GM19035 (cell line): ENCODE data around the gene NT5C.

Source experiments
- ATAC-seq: cut with Tn5 transposase; IDR thresholded peaks from one replicate; pipeline ENCODE4 v1.9.1; 2021; ENCODE audit not compliant: unreplicated experiment

The NT5C gene

DNA sequence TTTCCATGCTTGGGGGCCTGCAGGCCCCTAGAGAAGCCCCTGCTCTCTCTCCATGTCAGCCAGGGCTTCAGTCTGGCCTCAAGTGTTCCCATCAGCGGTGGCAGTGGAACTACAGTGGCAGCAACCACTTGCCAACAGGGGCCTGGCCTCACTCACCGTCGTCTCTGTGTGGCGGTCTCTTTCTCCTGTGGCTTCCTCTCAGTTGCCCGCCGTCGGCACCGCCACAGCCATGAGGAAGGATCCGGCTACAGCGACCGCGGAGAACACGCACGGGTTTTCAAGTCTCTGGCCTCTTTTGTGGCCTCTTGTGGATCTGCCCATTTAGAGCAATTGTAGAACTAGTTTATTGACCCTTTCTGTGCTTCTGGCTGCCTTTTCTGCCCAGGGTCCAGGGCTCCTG, 13.2 kb downstream of the NT5C start:
- ATAC-seq: no peak

- no peak for ATAC-seq
Measured at GRCh38 chr17:75116737-75117136, 14.8 kb downstream of the NT5C start.

DNA sequence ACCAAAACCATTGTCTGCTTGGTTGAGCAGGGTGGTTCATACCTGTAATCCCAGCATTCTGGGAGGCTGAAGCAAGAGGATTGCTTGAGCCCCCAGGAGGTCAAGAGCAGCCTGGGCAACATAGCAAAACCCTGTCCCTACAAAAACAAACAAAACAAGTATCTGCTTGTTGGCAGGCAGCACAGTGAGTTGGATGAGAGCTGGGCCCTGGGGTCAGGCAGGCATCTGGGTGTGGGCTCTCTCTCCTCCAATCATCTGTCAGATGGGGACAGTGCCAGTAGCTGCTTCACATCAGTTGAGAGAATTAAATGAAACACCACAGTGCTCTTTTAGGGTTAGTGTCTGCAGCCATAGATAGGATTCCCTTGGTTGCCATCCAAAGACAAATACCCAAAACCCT, 16.0 kb downstream of the NT5C start:
- ATAC-seq: no peak

DNA sequence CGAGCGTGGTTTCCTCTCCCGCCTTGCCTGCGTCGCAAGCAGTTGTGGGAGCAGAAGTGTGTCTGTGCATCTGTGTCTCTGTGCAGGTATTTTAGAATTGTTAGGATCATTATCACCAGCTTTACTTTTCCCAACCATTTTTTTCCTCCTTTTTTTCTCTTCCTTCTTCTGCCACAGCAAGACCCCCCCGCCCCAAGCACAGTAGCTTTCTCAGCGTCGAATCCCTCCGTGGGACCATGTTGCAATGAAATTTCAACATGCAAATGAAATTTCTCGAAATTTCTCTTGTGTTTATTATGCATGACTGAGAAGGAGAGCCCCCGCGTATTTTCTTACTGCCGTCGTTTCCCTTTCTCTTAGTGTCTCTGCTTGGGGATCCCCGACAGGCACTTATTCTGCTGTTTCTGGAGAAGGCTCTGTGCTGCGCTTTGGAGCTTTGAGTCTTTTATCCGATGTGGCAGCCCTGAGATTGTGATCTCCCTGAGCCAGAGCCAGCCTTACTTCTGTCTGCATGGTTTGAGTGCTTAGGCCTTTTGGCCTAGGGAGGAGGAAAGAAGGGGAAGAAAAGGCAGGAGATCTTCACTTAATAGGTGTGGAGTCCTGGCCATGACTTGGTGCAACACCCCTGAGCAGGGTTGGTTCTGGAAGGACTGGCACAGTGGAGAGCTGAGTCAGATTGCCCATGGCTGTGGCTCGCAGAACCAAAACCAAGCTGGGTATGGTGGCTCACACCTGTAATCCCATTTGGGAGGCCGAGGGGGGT, 16.8 kb downstream of the NT5C start:
- ATAC-seq: no peak

DNA sequence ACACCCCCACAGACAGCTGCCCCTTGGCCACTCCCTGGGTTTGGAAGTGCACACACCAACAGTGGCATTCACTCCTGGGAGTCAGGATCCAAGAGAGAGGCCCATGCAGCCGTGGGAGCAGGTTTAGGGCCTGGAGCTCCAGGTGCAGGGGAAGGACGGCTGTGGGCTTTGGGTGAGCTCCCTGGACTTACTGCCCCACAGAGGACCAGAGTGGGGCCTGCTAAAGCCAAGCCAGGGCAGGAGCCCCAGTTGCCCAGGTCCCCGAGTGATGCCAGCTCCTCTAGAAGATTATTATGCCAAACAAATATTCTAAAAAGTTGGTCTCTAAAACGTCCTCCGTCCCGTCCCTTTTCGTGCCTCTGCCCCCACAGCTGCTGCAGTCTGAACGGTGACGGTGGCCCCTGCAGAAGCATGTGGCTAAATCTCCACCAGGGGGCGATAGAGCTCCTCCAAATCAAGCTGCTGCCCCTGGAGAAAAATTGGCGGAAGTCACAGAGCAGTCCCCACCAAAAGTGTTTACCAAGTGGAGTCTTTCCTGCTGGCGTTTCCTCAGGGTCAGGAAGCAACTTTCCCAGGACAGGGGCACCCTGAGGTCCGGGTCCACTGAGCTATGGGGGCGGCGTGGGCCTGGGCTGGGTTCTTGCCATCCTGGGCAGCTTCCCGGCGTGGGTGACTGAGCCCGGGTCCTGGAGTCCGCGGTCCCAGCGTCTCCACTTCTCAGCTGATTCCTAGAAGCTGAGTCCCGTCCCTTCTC, 17.6 kb downstream of the NT5C start:
- peak; percentile 57 for ATAC-seq

DNA sequence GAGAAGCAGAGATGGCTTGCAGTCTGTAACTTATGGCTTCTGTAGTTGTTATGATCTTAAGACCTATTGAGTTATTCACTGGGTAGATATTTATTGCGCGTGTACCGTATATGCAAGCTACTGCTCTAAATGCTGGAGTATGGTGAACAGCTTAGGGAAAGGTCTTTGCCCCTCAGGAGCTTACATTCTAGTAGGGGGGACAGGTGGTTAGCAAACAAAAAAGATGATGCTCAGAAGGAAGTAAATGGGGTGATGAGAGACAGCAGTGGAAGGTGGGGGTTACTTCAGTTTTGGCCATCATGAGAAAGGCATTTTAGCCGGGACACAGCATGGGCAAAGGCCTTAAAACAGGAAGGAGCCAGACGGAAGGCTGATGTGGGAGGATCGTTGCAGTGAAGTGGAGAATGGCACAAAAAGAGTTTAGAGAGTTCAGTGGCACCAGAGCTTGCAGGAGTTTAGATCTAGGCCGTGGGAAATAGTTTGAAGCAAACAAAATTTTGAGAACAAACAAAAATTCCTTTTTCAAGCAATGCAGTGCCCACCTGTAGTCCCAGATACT, 19.7 kb downstream of the NT5C start:
- no peak for ATAC-seq

DNA sequence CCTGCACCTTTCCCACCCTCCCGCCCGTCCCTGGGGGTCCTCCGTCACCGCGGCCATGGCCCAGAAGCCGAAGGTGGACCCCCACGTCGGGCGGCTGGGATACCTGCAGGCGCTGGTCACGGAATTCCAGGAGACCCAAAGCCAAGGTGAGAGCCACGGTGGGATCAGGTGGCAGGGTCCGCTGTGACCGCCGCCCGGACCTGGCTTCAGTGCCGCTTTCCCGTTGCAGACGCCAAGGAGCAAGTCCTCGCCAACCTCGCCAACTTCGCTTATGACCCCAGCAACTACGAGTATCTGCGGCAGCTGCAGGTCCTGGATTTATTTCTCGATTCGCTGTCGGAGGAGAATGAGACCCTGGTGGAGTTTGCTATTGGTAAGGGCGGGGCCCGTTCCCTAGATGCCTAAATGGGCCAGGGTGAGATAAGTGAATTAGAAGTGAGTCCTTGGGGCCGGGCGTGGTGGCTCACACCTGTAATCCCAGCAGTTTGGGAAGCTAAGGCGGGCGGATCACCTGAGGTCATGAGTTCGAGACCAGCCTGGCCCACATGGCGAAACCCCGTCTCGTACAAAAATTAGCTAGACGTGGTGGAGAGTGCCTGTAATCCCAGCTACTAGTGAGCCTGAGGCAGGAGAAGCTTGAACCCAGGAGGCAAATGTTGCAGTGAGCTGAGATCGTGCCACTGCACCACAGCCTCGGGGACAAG, 21.2 kb downstream of the NT5C start:
- ATAC-seq: no peak

DNA sequence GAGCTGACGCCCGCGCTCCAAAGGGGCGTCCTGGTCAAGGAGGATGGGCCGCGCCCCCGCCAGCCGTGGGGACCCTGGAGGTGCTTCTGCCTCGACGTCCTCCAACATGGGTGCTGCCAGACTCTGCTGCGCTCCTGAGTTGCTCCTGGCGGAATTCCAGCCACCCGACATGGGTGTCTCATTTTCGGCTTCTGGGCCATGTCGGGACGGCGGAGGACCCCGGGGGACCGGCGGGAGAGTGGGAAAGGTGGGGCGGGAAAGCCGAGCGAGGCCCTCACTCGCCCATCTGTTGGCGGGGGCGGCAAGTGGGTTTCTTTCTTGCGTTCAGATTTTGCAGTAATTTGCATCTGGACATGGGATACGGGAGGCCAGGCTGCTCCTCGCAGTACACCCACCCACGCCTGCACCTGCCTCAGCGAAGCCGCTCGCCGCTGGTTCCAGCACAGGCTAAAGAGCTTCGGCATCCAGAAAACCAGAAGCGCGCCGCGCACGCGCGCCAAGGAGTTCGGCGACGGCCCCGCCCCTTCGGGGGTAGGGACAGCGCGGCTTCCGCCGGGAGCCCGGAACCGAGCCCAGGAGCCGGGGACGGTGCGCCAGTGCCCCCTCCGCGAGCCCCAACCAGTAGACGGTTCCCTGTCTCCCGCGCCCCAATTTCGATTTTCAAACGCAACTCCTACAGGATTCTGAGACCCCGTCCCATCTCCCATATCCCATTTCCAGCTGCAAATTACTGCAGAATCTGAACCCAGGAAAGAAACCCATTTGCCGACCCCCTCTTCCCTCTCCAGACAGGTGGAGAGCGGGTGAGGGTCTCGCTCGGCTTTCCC, 21.9 kb downstream of the NT5C start, which contains the start of gene ARMC7:
ARMC7 (plus strand) TSS at position 563 of the 827 bp plus-strand sequence. CDS start 320 bp downstream, outside the sequence.
- ATAC-seq: peak; percentile 71

DNA sequence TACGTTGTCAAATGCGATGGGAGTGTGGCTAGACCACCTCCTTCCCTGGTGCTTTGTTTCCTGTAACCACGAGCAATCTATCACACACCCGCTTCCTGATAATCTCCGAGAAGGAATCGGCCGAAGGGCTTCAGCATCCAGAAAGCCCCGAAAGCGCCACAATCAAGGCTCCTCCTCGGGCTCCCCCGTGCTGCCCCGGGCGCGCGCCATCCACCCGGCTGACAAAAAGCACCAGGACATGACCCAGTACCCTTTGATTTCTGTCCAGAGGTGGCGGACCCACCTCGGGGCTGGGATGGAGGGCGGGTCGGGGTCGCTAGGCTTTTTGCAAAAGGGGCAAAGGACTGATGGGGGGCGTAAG, 22.5 kb downstream of the NT5C start:
- no peak for ATAC-seq

GRCh38 chr17:75108193-75108592, 23.3 kb downstream of the NT5C start:
- no peak for ATAC-seq

GRCh38 chr17:75105126-75106080, 26.1 kb downstream of the NT5C start:
- no peak for ATAC-seq

DNA sequence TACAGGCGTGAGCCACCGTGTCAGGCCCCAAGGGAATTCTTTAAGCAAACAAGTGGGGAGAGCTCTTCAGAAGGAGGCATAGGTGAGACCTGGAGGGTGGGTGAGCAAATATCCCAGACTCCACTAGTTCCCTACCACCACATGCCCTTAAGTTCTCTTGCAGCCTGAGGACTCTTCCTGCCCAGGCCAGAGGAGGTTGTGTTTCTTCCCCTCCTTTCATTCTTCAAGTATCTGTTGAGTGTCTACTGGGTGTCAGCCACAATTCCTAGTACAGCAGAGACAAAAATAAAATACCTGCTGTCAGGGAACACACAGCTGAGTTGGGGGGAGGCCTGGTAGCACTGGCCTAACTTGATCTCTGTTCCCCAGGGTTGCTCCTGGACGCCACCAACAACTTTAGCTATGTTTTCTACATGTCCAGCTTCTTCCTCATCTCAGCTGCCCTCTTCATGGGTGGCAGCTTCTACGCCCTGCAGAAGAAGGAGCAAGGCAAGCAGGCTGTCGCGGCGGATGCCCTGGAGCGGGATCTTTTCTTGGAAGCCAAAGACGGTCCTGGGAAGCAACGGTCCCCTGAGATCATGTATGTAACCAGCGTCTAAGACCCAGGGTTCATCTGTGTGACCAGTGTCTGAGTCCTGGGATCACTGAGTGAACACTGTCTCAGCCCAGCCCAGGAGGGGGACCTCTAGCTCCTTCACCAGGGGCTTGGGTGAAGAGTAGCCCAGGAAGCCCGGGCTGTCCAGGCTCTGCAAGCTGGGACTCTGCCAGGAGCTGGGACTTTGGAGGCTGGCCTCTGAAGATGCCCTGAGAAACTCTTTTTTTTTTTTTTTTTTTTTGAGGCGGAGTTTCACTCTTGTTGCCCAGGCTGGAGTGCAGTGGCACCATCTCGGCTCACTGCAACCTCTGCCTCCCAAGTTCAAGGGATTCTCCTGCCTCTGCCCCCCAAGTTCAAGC, 27.7 kb downstream of the NT5C start:
- no peak for ATAC-seq

DNA sequence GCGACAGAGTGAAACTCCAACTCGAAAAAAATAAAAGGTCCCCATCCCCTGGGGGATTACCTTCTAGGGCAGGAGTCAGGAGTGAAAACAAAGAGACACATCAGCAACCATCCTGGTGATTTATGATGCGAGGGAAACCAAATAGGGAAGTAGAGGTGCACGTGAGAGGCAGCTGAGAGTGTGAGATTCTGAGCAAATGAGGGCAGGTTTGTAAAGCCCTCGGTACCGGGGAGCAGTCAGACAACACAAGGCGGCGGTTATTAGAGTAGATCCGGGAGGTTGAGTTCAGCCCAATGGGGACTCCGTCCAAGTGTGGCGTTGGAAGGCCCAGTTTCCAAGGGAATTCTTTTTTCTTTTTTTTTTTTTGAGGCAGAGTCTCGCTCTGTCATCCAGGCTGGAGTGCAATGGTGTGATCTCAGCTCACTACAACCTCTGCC, 29.1 kb downstream of the NT5C start:
- ATAC-seq: no peak

DNA sequence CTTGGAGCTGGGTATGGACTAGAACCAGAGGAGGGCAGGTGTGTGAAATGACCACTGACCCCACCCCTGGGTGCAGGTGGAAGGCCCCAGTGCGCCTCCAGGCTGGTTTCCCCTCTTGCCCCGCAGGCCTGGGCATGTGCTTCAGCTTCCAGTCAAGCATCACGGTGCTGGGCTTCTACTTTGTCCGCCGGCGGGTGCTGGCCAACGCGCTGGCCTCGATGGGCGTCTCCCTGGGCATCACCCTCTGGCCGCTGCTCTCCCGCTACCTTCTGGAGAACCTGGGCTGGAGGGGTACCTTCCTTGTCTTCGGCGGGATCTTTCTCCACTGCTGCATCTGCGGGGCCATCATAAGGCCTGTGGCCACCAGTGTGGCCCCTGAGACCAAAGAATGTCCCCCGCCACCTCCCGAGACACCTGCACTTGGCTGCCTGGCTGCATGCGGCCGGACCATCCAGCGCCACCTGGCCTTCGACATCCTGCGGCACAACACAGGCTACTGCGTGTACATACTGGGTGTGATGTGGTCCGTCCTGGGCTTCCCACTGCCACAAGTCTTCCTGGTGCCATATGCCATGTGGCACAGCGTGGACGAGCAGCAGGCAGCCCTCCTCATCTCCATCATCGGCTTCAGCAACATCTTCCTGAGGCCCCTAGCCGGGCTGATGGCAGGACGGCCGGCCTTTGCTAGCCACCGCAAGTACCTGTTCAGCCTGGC, 31.5 kb downstream of the NT5C start:
- no peak for ATAC-seq

DNA sequence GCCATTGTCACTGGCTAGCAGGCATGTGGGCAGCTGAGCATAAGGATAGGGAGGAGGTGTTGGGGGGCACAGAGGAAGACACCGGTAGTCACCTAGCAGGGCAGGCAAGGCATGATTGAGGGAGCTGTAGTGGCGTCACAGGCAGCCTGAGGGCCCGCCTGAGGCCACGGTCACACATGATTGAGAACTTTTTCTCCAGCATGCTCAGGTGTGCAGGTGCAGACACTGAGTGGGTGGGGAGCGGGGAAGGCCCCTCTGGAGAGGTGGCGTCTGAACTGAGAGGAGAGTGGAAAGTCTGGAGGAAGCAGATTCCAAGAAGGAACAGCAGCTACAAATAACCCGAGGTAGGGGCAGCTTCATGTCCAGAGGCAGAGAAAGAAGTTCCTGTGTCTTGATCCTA, 32.7 kb downstream of the NT5C start:
- ATAC-seq: no peak

DNA sequence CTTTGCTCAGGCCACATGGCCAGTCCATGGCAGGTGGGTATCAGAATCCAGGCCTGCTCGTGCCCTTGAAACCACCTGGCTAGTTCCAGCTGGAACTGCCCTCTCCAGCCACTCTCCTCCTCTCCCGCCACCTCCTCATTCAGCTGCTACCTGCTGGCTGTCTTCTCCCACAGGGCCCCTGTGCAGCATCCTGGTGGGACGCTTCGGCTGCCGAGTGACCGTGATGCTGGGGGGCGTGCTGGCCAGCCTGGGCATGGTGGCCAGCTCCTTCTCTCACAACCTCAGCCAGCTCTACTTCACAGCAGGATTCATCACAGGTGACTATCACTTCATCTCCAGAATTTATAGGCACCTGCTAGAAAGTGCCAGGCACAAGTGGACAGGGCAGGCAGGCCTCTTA, 33.7 kb downstream of the NT5C start:
- no peak for ATAC-seq

GRCh38 chr17:75096082-75096625, 35.4 kb downstream of the NT5C start:
- no peak for ATAC-seq
